GM13977 (cell line): ENCODE results near the gene ALKBH4.

ENCODE experiments used
- DNase-seq: peaks from one replicate; pipeline ENCODE4 v3.0.0; 2012; ENCODE audit warnings: low spot score
- CTCF ChIP-seq: IDR thresholded peaks from 2 replicates; pipeline ENCODE4 v1.5.1; 2012; ENCODE audit warnings: mild to moderate bottlenecking, control low read depth; ENCODE audit not compliant: insufficient read depth; ENCODE audit errors: extremely low read depth, missing control alignments
- in situ Hi-C: fragments of 300-500 bp; cut with MboI; formaldehyde crosslinking; loops from one replicate; pipeline ENCODE4 v1.12.0; 2022; ENCODE audit warnings: low sequenced_read_pairs, low pct_unique_long_range_greater_than_20kb, mixed read lengths, inconsistent platforms; ENCODE audit not compliant: unreplicated experiment

The ALKBH4 gene

GRCh38 chr7:102449136-102449535 lies 15.5 kb downstream of the ALKBH4 start:
- no peak for TF ChIP-seq CTCF
- in situ Hi-C loops, result loop anchor here (5.0 kb wide), 1 partner anchor 37 kb away; no protein-coding TSS in a partner anchor
- no peak for DNase-seq

DNA sequence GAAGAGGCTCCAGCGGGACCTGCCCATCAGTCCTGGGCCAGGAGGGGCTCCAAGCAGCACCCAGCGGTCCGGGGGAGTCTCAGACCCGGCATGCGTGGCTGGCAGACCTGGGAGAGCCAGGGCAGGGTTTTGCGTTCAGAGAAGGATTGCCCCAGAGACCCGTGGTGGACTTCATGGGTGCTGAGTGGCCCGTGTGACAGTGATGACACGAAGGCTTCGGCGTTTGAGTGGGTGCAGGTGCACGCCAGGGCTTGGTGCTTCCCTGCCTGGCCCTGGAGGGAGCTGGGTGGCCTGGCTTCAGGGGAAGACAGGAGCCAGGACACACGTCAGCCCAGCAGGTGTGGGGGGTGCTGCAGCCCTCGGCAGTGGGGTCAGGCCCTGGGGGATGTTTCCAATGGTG lies 17.4 kb downstream of the ALKBH4 start:
- DNase-seq, result no peak
- no peak for TF ChIP-seq CTCF
- in situ Hi-C loops, result loop anchor here (5.0 kb wide), 1 partner anchor 35 kb away; no protein-coding TSS in a partner anchor

DNA sequence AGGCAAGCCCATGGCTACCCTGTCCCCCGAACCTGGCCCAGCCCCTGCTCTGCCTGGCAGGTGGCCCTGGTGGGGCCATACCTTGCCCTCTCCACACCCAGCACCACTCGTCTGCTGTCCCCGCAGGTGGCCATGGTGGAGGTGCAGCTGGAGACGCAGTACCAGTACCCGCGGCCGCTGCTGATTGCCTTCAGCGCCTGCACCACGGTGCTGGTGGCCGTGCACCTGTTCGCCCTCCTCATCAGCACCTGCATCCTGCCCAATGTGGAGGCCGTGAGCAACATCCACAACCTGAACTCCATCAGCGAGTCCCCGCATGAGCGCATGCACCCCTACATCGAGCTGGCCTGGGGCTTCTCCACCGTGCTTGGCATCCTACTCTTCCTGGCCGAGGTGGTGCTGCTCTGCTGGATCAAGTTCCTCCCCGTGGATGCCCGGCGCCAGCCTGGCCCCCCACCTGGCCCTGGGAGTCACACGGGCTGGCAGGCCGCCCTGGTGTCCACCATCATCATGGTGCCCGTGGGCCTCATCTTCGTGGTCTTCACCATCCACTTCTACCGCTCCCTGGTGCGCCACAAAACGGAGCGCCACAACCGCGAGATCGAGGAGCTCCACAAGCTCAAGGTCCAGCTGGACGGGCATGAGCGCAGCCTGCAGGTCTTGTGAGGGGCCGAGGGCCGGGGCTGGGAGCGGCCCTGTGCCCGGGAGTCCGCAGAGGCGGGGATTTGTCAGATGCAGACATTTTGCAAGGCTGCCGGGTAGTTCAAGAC lies 18.1 kb downstream of the ALKBH4 start:
- TF ChIP-seq CTCF, result no peak
- no peak for DNase-seq
- in situ Hi-C loops, result loop anchor here (5.0 kb wide), 1 partner anchor 34 kb away; no protein-coding TSS in a partner anchor

GRCh38 chr7:102445674-102446071 lies 19.0 kb downstream of the ALKBH4 start:
- TF ChIP-seq CTCF, result no peak
- in situ Hi-C loops, result loop anchor here (5.0 kb wide), 1 partner anchor 33 kb away; no protein-coding TSS in a partner anchor
- DNase-seq, result no peak

DNA sequence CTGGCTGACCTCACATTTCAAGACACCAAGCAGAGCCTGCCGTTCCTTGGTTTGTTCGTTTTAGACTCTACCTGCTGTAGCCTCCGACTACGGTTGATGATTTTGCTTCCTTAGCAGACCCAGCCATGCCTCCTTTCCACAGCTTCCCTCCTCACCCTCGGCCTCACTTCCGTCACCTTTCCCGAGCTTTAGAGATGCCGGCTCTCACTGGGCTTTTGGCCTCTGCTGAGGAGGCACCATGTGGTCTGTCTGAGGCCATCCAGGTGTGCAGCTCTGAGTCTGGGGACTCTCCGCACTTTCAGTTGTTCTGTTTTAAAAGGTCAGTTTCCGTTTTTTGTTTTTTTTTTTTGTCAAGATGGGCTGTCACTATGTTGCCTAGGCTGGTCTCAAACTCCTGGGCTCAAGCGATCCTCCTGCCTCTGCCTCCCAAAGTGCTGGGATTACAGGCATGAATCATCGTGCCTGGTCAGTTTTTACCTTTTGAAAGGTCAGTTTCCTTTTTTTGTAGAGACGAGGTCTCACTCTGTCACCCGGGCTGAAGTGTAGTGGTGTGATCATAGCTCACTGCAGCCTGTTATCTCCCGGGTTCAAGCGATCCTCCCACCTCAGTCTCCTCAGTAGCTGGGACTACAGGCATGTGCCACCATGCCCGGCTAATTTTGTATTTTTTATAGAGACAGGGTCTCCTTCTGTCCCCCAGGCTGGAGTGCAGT lies 19.5 kb downstream of the ALKBH4 start:
- peak; percentile 80 for DNase-seq
- in situ Hi-C loops, result loop anchor here (5.0 kb wide), 1 partner anchor 33 kb away; no protein-coding TSS in a partner anchor
- TF ChIP-seq CTCF, result no peak

- in situ Hi-C loops, result no loop called here
- no peak for TF ChIP-seq CTCF
- no peak for DNase-seq
Measured at GRCh38 chr7:102439963-102440795, 24.5 kb downstream of the ALKBH4 start.
